Measurements from ENCODE around the gene TAF3. TPM values are rescaled to one million over a fixed set of nuclear protein-coding genes. Genes with fewer than 3 reads are reported as not detected.

The TAF3 gene
- polyA plus RNA-seq, 1 donor (not counting 4 experiments of a cell fraction or from before 2014, with no cell fraction given) = 2.0 TPM

DNA sequence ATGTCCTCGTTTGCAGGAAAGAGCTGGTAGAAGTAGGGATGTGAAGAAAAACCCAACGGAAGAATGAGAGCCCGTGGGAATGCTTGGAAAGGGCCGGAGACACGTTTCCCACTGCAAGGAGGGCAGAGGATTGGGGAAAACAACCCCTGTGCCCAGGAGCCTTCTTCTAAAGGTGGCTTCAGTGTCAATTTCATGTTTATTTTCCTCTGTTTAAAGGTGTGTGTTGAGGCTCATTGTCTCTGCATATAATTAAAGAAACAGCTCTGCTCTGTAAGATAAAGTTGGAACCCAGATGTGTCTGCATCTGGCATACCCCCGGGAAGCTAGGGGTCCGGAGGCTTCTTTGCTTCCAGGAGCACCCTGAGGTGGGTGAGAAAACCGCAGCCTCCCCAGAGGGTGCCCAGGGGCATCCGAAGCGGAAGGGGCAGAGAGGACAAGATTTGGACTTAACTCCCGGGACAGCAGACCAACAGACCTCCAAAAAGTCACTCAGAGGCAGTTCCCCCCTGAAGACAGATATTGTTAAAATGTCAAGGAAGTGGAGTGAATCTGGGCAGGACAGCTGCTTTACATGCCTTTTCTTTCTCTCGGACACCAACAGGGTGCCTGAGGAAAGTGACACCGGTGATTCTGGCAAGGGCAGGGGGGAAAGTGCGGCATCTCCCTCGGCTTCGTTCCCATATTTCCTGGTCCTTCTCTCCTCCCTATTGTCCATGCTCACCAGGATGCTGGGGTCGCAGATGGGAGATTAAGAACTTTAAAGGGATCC is 227.6 kb downstream of the TAF3 start:
- no peak for DNase-seq (ENCODE audit: low read depth, low spot score)
- Histone ChIP-seq H2AFZ (ENCODE audit: control insufficient read depth, low read length) (no peak overlapping the region), H3K4me1 (ENCODE audit: control insufficient read depth, extremely low read depth, insufficient read depth, low read length) (no peaks in the 10 kb centered on the region), H3K9me3 (ENCODE audit: control insufficient read depth, low read depth, low read length) (no peaks in the 10 kb centered on the region), H3K79me2 (ENCODE audit: control insufficient read depth, insufficient read depth, low read length) (no peaks in the 10 kb centered on the region), H3K36me3 (ENCODE audit: control insufficient read depth in 2 of 2, extremely low read depth in 1 of 2, insufficient read depth in 2 of 2, low read length in 2 of 2) (no peaks in the 10 kb centered on the region), H3K27me3 (ENCODE audit: control insufficient read depth, extremely low read depth, insufficient read depth, low read length) (peaks cover 52% of the 10 kb centered on the region), H4K20me1 (ENCODE audit: control insufficient read depth, extremely low read depth, insufficient read depth, low read length) (no peaks in the 10 kb centered on the region), H3K9me1 (ENCODE audit: control insufficient read depth, extremely low read depth, insufficient read depth, low read length) (no peaks in the 10 kb centered on the region), H3K9ac (ENCODE audit: control insufficient read depth, extremely low read depth, insufficient read depth, low read length) (no peak overlapping the region), H3K4me2 (ENCODE audit: control insufficient read depth, extremely low read depth, insufficient read depth, low read depth, low read length) (peak overlapping the region; percentile 27), H3K4me3 (ENCODE audit: control insufficient read depth in 2 of 3, extremely low read depth in 1 of 3, insufficient read depth in 2 of 3, low read depth in 1 of 3, low read length in 3 of 3) (peak overlapping the region in 2 of 3 experiments; percentile 21 to 27), H3K27ac (ENCODE audit: control insufficient read depth, insufficient read depth, low read length) (no peak overlapping the region)
- dilution Hi-C loops (cut with MboI; ENCODE audit: extremely low pct_ligation_motif_present, low sequenced_read_pairs) = no loop called here
- TF ChIP-seq CTCF (optimal IDR thresholded peaks at IDR 0.05 in 1 of 3, IDR thresholded peaks at IDR 0.05 in 1 of 3, conservative IDR thresholded peaks at IDR 0.05 in 1 of 3; ENCODE audit: extremely low read depth in 1 of 3, insufficient read depth in 2 of 3, low read length in 3 of 3) (no peak), EZH2 (IDR thresholded peaks at IDR 0.05; ENCODE audit: low read length) (no peak)
- no peak for FAIRE-seq

DNA sequence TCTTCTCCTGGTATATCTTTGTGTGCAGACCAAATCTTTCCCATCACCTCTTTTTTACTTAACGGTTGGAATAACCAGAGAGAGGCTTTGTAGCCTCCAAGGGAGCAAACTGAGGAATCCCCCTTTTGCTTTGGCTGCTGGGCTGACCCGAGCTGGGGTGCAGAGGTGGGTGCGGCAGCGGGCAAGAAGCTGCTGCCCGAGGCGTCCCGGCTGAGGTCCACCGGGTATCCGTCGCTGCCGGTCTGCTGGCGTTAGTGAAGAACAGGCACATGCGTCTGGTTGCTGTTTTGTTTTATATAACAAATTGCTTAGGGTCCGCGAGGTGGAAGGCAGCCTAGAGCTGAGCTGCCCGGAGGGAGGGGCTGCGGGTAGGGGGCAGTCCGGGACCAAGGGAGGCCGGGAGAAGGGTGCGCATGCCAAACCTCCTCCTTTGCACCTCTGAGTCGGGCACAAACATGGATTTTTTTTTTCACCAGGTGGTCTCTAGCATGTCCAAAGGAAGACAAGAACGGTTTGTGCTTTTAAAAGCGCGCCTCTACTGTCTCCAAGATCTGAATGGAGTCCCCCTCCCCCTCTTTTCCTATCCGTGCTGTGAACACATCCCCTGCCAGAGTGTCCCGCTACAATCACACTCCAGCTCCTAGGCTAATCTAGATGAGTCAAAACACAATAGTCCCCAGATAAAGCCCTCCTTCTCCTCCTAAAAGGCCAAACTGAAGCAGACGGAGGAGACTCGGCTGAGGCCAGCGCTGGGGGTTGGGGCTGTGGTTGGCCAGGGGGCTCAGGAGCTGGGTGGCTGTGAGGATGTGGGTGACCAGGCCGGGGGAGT is 229.4 kb downstream of the TAF3 start:
- TF ChIP-seq CTCF (optimal IDR thresholded peaks at IDR 0.05 in 1 of 3, IDR thresholded peaks at IDR 0.05 in 1 of 3, conservative IDR thresholded peaks at IDR 0.05 in 1 of 3; ENCODE audit: extremely low read depth in 1 of 3, insufficient read depth in 2 of 3, low read length in 3 of 3) = no peak
- TF ChIP-seq EZH2 (IDR thresholded peaks at IDR 0.05; ENCODE audit: low read length) = no peak
- H3K27me3 ChIP-seq (ENCODE audit: control insufficient read depth, extremely low read depth, insufficient read depth, low read length) = peaks cover 37% of the 10 kb centered on the region

More for the DNA sequence above, 229.4 kb downstream of the TAF3 start:
- Histone ChIP-seq H3K9me1 (ENCODE audit: control insufficient read depth, extremely low read depth, insufficient read depth, low read length) (no peaks in the 10 kb centered on the region), H3K4me3 (ENCODE audit: control insufficient read depth in 2 of 3, extremely low read depth in 1 of 3, insufficient read depth in 2 of 3, low read depth in 1 of 3, low read length in 3 of 3) (no peak overlapping the region), H2AFZ (ENCODE audit: control insufficient read depth, low read length) (no peak overlapping the region), H3K36me3 (ENCODE audit: control insufficient read depth in 2 of 2, extremely low read depth in 1 of 2, insufficient read depth in 2 of 2, low read length in 2 of 2) (no peaks in the 10 kb centered on the region), H3K4me2 (ENCODE audit: control insufficient read depth, extremely low read depth, insufficient read depth, low read depth, low read length) (no peak overlapping the region), H3K9ac (ENCODE audit: control insufficient read depth, extremely low read depth, insufficient read depth, low read length) (no peak overlapping the region), H3K27ac (ENCODE audit: control insufficient read depth, insufficient read depth, low read length) (no peak overlapping the region), H3K4me1 (ENCODE audit: control insufficient read depth, extremely low read depth, insufficient read depth, low read length) (no peaks in the 10 kb centered on the region), H3K79me2 (ENCODE audit: control insufficient read depth, insufficient read depth, low read length) (no peaks in the 10 kb centered on the region), H4K20me1 (ENCODE audit: control insufficient read depth, extremely low read depth, insufficient read depth, low read length) (no peaks in the 10 kb centered on the region), H3K9me3 (ENCODE audit: control insufficient read depth, low read depth, low read length) (no peaks in the 10 kb centered on the region)
- dilution Hi-C loops (cut with MboI; ENCODE audit: extremely low pct_ligation_motif_present, low sequenced_read_pairs) = no loop called here
- DNase-seq (ENCODE audit: low read depth, low spot score) (no peak), FAIRE-seq (no peak)

Data from keratinocyte (primary cell).